ENCODE measurements around the gene DENND2D. TPM values are rescaled to one million over a fixed set of nuclear protein-coding genes. Genes with fewer than 3 reads are reported as not detected.
A peak's percentile ranks its signal among the peaks of the same experiment; 100 is the strongest.

DENND2D gene
- total and polyA plus RNA-seq, 8 donors = 8.0 to 30.4 (median 19.5) TPM

- H3K27me3 ChIP-seq = no peaks in the 10 kb centered on the region
- WGBS, 2 donors = 82 to 87% methylated on average over 4 of the region's 4 CpGs
- FAIRE-seq = no peak
These were observed 5.3 kb downstream of the DENND2D start for GRCh38 chr1:111195002-111195684.

GRCh38 chr1:111193712-111194480, 6.5 kb downstream of the DENND2D start:
- WGBS, 2 donors = 92 to 97% methylated on average over 3 of the region's 3 CpGs
- H3K36me3 ChIP-seq = peaks cover 0 to 42% (median 7%) of the 10 kb centered on the region in 3 donors
- FAIRE-seq (no peak), DNase-seq (no peak), ATAC-seq (no peak)
- no peaks in the 10 kb centered on the region for H3K9me3 ChIP-seq
- H3K4me3 ChIP-seq = no peak overlapping the region
- peaks cover 0 to 15% (median 3%) of the 10 kb centered on the region in 3 donors for H3K4me1 ChIP-seq
- intact Hi-C loops (cut with DNase I) = no loop called here
- H3K27ac ChIP-seq = peak overlapping the region in 2 of 4 donors; percentile 65 to 67
- TF ChIP-seq CTCF (IDR thresholded peaks at IDR 0.05) = no peak
- no peaks in the 10 kb centered on the region for H3K27me3 ChIP-seq

More at GRCh38 chr1:111195002-111195684, 5.3 kb downstream of the DENND2D start:
- Histone ChIP-seq H3K4me3 (no peak overlapping the region), H3K9me3 (no peaks in the 10 kb centered on the region), H3K27ac (no peak overlapping the region), H3K36me3 (peaks cover 0 to 36% (median 7%) of the 10 kb centered on the region in 3 donors), H3K4me1 (peaks cover 9 to 23% (median 12%) of the 10 kb centered on the region in 3 donors)
- DNase-seq = no peak
- intact Hi-C loops (cut with DNase I) = no loop called here
- ATAC-seq = no peak
- TF ChIP-seq CTCF (IDR thresholded peaks at IDR 0.05) = no peak

- ATAC-seq (peak in 2 of 4 donors; percentile 43 to 60), FAIRE-seq (no peak), DNase-seq (no peak)
- intact Hi-C loops (cut with DNase I) = no loop called here
- whole genome bisulfite sequencing, 2 donors = 60 to 64% methylated on average over 10 of the region's 10 CpGs
- peaks cover 0 to 15% (median 0%) of the 10 kb centered on the region in 3 donors for H3K4me1 ChIP-seq
- no peak for TF ChIP-seq CTCF (IDR thresholded peaks at IDR 0.05)
- H3K27me3 ChIP-seq = no peaks in the 10 kb centered on the region
- H3K36me3 ChIP-seq = peaks cover 0 to 48% (median 7%) of the 10 kb centered on the region in 3 donors
- H3K27ac ChIP-seq = peak overlapping the region in 2 of 4 donors; percentile 65 to 67
- no peak overlapping the region for H3K4me3 ChIP-seq
- no peaks in the 10 kb centered on the region for H3K9me3 ChIP-seq
These were observed 7.6 kb downstream of the DENND2D start for GRCh38 chr1:111192658-111193519.

DNA sequence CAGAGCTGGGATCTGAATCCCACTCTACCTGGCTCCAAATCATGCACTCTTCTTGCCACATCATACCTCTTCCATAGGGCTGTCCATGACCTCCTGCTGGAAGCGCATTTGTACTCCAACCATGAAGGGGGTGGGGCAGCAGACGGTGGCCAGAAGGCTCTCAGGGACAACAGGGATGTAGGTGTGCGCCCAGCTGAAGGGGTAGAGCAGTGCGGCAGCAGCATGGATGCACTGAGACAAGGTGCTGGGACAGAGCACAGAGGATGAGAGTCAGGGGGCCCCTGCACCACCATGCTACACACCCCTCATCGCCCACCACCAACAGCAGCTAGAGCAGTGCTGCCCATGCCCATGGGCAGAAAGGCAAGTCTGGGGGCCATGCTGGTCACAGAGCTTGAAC, 8.4 kb downstream of the DENND2D start:
- Histone ChIP-seq H3K27me3 (no peaks in the 10 kb centered on the region), H3K4me1 (peaks cover 0 to 15% (median 0%) of the 10 kb centered on the region in 3 donors), H3K36me3 (peaks cover 0 to 52% (median 14%) of the 10 kb centered on the region in 3 donors), H3K27ac (peak overlapping the region in 1 of 4 donors; percentile 67), H3K9me3 (no peaks in the 10 kb centered on the region), H3K4me3 (no peak overlapping the region)
- TF ChIP-seq CTCF (IDR thresholded peaks at IDR 0.05) = no peak
- intact Hi-C loops (cut with DNase I) = no loop called here
- no peak for ATAC-seq
- no peak for FAIRE-seq
- WGBS, 2 donors = 97 to 98% methylated on average over 5 of the region's 5 CpGs
- DNase-seq = no peak

Measured in pancreas (tissue), 10 donors.